AML-193 (cell line): ENCODE data around the gene KCNJ4.
"Not testable (repeated sequence)": the region's sequence is repeated elsewhere in the genome, so short reads cannot be mapped to it uniquely, and the experiment has no call there.

ENCODE experiments used
- DNase-seq, 2 experiments: peaks; one replicate each; lab custom pipeline; 2025; lab: John Stamatoyannopoulos, UW

KCNJ4 gene

DNA sequence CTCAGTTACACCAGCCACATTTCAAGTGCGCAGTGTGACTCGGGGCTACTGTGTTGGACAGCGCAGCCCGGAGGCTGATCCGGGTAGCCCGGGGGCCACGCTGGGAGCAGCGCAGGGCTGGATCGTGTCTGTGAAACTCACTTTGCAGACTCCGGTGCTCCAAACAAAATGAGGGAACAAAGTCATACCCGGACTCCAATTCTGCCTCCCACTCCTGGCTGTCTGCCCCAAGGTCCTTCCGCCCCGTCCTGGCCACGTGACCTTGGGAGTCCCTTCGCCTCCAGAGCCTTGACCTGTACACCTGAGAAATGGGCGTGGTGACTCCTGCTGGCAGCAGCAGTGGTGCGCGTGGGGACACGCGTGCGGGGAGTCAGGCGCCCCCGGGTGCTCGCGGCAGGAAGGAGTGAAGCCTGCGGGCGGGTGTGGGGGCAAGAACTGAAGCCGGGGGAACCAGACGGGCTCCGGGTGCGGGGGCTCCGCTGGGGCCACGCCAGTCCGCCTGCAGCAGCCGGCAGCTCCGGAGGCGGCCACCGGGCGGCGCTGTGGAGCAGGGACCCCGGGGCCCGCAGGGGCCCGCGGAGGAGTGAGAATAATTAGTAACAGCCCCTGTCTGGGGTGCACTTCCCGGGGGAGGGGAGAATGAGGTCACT, 42.4 kb downstream of the KCNJ4 start:
- no peak for DNase-seq

DNA sequence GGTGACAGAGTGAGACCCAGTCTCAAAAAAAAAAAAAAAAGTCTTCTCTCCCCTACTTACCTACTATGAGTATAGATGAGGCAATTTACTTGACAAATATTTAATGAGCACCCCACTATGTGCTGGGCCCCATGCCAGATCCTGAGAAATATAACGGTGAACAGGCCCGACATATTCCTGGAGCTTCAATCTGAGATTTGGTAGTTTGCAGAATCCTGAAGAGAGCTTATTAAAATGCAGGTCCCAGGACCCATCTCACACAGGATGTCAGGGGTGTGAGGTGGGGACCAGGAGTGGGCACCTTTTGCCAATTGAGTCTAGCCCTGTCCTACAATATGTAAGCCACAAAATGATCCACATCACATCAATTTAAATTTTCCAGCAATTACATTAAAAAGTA, 44.0 kb downstream of the KCNJ4 start:
- DNase-seq: no peak

DNA sequence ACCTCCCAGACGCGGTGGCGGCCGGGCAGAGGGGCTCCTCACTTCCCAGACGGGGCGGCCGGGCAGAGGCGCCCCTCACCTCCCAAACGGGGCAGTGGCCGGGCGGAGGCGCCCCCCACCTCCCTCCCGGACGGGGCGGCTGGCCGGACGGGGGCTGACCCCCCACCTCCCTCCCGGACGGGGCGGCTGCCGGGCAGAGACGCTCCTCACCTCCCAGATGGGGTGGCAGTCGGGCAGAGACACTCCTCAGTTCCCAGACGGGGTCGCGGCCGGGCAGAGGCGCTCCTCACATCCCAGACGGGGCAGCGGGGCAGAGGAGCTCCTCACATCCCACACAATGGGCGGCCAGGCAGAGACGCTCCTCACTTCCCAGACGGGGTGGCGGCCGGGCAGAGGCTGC, 45.1 kb downstream of the KCNJ4 start:
- DNase-seq: not testable (repeated sequence)

DNA sequence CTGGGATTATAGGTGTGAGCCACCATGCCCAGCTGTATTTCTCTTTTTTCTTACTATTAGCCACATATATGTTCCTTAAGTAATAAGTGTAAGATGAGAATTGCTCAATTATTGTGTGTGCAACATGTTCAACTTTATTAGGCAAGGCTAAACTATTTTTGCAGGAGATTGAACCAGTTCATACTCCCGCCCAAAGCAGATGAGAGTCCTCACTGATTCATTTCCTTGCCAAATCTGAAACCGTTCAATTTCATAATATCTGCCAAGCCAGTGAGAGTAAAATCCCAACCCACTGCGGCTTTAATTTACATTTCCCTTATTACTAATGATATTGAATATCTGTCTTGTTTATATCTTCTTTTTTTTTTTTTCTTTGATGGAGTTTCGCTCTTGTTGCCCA, 48.4 kb downstream of the KCNJ4 start:
- peak; percentile 71 to 80 for DNase-seq

DNA sequence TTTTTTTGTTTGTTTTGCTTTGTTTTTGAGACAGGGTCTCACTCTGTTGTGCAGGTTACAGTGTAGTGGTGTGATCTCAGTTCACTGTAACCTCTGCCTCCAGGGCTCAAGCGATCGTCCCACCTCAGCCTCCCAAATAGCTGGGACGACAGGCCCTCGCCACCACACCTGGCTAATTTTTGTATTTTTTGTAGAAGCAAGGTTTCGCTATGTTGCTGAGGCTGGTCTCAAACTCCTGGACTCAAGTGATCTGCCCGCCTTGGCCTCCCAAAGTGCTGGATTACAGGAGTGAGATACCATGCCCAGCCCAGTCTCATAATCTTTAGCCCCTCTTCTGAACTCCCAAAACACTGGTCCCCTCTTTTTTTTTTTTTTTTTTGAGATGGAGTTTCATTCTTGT, 50.6 kb downstream of the KCNJ4 start:
- DNase-seq: no peak

DNA sequence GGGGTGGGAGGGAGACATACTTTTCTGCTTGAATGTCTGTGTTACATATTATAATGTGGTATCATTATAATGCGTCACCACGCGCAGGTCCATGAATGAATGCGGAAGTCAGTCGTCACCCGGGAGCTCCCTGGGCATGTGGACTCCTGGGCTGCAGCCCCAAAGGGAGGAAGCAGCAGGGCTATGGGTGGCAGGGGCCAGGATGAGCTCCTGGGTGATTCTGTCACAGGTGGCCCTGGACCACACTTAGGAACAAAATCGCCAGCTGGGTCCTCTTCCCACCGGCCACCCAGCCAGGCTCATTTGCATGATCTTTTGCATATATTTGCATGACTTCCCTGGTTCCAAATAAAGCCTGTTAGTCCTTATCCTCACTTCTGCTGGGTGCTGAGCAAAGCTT, 51.2 kb downstream of the KCNJ4 start:
- DNase-seq: no peak

DNA sequence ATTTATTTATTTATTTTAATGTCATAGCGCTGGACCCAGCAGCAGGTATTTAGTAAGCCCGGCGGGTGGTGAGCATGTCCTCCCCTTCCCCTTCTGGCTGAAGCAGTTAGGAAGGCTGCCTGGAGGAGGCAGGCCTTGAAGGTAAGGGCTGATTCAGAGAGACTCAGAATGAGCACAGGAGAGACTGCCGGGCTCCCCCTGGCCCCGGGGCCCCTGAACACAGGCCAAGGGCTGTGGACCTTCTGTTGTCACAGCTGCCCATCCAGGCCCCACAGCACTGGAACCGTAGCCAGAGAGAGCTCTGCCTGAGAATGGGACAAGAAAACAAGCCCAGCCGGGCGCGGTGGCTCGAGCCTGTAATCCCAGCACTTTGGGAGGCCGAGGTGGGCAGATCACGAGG, 52.8 kb downstream of the KCNJ4 start:
- no peak for DNase-seq

DNA sequence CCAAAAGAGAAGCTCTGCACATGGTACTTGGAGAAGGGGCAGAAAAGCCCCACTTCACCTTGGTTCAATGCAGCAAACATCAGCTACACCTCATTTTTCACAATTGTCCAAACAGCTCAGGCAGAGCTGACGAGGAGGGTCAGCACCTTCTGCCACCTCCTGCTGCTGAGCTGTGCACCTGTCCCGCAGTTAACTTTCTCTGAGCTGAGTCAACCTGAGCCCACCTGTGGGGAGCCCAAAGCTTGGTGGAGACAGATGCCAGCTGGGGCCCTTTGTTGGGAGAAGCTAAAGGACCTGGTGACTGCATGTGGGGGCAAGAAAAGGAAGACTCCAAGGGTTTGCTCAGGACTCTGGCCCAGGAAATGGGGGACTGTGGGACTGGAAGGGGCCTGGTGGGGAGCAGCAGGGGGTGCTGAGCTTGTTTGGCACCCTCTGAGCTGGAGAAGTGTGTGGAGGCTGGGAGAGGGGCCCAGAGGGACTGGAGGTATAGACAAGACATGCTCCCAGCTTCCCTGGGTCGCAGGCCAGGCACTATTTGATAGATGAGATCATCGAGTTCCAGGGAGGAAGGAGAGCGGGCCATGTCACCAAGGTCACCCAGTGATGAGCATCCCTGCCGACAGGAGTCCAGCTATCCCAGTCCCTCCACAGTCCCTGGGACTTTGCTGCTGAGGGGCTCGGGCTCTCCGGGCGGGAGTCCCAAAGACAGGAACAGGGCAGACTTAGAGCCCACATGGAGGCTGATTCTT, 53.5 kb downstream of the KCNJ4 start:
- no peak for DNase-seq

DNA sequence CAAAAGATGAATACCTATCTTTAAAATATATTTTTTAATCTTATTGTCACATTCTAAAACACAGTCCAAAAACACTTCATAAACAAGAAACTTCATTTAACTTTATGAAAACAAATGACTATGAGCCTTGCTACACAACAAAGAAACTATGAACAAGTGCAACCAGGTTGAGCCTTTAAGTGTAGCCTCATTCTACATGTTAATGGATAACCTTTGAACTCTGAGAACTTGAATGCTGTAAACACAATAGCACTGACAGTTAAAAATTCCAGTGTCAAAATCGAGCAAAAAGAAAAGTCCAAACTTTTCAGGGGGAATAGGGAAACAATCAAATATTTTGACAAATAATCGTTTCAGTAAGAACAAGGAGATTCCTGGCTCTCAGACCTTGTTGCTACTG, 54.7 kb downstream of the KCNJ4 start:
- DNase-seq: not testable (repeated sequence)

DNA sequence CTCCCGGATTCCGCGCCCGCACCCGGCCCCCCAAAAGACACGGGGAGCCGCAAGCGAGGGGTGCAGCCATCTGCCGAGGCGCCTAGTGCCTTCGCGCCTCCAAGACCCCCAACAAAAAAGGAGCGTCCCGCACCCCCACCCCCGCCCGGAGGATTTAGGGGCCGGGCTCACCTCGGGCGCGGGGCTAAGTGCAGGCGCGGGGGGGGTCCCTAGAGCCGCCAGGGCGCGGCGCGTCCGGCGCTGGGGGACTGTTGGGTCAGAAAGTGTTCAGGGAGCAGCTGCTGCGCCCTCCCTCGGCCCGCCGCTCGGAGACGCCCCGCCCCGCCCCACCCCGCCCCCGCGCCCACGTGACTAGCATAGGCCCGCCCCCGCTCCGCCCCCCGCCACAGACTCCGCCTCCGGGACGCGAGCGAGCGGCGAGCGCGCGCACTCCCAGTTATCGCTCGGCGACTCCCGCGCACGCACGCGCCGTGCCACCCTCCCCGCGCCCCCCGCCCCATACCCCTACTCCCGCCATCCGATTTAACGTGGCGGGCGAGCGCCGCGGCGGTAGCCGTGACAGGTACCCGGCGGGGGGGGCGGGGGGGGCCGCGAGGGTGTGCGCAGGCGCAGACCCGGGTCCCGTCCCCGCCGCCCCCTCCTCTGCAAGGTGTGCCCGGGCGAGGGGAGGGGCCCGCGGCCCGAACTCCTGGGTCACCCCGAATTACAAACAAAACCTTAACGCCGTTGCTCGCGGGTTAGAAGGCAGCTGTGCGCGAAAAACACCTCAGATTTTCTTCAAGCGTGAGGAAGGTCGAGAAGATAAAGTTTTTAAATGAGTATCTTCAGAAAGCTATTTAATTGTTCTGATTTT, 56.2 kb downstream of the KCNJ4 start:
- peak; percentile 36 to 42 for DNase-seq

DNA sequence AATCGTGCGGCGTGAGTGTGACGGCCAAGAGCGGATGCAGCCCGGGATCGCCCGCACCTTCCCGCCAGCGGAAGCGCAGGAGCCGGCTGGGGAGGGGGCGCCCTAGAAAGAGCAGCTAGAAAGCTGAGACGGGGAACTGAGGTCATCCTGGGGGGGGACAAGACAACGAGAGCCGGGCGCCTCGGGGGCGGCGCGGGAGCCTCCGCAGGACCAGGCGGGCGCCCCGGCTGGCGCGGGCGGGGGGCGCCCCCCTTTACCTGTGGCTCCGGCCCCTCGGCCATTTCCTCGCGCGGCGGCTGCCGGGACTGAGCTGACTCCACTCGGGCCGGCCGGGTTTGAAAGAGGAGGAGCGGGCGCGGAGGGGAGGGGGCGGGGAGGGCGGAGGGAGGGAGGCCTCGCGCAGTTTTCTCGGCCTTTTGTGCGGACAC, 56.8 kb downstream of the KCNJ4 start:
- not testable (repeated sequence) for DNase-seq

DNA sequence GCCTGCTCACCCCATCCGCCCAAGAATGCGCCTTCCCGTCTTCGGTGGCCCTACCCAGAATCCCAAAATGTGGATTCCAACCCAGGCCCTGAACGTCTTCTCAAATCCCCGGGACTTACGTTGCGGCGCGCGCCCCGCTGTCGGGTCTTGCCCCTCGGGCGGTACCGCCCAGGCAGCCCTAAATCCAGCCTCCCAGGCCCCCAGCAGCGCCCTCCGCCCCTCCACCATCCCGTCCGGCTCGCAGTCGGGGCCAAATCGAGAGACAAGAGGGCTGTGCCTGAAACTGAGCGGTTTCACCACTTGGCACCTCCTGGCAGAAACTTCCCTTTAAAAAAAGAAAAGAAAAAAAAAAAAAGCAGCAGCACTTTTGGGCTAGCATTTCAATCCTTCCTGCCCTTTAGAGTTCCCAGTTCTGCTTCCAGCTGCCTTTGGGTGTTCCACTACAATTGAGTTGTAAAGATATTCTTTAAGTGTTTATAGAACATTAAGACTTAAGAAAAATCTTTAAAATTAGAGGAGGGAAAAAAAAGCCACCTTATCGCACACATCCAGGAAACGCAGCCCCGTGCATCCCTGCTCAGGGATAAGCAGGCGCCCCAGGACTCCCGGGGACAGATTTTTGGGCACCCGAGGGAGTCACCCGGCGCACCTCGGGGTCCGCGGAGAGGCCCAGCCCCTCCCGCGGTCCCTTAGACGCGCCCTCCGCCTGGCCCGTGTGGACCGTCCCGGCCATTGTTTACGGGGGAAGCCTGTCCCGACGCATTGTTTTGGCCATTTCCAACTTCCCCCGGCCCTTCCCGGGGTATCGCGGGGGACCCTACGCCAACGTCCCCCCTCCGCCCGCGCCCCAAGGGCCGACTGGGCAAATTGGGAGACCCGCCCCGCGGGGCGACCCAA, 57.6 kb downstream of the KCNJ4 start:
- peak in 1 of 2 experiments; percentile 7 for DNase-seq

DNA sequence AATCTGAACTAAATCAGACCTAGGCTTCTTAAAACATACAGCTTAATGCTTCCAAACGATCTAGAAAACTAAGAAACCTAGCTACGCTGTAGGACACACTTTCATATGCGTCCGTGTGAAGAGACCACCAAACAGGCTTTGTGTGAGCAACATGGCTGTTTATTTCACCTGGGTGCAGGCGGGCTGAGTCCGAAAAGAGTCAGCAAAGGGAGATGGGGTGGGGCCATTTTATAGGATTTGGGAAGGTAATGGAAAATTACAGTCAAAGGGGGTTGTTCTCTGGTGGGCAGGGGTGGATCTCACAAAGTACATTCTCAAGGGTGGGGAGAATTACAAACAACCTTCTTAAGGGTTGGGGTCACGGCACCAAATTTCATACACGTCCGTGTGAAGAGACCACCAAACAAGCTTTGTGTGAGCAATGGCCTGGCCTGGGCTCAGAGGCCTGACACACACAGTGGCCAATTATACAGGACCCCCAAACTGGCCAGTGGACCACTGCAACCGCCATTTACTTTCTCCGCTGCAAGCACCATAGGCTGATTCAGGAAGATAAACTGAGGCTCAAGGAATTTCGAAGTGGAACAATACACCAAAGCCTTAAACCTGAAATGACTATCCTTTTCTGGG, 58.4 kb downstream of the KCNJ4 start:
- DNase-seq: not testable (repeated sequence)

DNA sequence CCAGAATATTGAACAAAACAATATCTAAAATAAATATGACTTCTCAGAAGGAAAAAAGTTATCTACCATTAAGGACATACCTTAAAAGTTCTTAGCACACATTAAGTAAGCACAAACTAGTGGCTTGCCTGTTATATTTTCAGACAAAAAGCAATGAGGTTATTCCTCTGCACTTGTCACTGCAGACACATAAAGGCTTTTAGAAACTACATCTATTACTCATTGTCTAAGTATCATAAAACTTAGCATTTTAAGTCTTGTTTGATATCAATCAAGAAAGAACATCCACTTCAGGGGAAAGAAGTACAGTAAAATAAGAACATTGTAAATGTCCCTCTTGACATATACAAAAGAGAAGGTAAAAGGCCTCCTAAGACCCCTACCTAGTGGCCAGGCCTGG, 59.1 kb downstream of the KCNJ4 start:
- DNase-seq: not testable (repeated sequence)

DNA sequence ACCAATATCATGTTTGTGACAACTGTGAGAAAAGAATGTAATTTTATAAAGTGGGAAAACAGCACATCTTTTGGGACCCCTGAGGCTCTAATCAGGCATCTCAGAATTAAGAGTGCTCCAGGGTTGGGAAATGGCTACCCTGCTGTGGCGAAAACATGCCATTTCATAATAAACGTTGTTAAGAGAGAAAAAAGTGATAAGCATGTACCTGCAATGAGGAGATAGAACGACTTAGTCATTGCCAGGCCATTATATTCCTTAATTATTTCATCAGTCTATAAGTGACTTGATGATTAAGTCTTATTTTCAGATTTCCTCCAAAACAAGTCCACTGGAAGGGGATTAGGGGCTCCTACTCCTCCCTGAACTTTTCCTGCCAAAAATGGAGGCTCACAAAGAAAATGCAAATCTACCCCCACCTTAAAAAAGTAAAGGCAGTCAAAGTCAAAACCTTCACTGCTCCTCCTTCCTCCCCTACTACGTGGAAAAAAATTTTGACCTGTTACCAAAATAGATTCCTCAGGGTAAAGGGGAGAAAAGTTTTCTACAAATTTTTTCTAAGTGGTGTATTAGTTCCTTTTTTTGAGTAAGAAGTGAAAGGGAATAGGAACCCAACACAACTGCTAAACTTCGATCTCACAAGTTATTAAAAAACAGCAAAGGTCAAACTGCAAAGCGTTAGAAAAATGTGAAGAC, 59.9 kb downstream of the KCNJ4 start:
- DNase-seq: peak; percentile 14

DNA sequence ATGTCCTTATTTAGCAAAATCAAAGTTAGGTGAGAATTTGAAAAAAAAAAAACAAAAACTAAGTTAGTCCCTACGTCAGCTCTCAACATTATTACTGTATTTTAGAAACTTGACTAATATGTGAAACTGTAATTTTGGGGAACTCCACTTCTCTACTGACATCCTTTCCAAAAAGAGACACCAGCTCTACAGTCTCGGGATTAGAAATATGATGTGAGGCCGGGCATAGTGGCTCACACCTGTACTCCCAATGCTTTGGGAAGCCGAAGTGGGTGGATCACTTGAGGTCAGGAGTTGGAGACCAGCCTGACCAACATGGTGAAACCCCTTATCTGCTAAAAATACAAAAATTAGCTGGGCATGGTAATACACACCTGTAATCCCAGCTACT, 65.6 kb downstream of the KCNJ4 start:
- DNase-seq: not testable (repeated sequence)

DNA sequence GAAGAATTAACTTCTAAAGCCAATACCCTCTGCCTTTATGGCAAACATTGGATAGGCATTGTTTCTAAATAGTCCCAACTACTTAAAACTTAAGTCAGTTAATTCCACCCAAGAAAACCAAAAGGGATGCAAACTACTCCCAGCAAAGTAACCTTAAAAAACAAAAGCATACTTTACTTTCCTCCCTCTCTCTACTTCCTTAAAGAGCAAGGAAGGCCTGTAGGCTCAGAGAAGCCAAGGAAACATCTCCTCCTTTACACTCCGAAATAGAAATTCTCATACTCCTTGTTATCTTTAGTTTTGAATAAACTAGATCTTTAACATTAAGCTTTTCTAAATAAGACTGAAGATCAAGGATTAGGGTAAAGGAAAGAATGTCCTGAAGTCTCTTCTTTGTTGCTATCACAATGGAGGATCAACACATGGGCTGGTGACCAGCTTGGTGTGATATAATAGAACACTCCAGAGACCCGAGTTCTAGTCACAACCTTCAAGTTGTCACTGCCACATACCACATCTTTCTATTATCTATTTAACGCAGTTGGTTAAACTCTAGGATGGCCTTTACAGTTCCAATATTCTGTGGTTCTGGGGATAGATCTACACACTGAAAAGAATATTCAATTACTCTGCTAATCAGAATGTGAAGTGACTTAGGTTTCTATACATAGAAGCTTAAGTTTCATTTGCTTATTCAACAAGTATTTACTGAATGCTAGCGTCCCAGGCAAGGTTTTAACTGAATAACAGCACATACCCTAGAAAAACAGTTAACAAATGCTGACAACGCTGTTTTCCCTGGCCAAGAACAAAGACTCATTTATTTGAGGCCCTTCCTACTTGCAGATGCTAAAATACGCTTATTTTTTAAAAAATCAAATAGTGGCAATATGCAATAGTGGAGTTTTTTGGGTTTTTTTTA, 66.2 kb downstream of the KCNJ4 start:
- not testable (repeated sequence) for DNase-seq

DNA sequence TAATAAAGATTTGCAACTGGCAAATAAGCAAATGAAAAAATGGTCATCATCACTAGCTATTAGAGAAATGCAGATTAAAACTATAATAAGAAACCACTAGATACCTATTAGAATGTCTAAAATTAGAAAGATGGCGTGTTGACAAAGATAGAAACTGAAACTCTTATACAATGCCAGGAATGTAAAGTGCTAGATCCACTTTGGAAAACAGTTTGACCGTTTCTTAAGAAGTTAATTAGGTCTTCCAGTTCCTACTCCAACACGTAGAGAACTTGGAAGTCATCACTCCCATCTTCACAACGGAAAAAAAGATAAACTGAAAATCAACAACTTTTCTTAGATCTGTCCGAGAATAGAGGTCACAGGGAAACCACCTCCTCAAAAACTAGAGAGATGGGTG, 68.1 kb downstream of the KCNJ4 start:
- DNase-seq: not testable (repeated sequence)

DNA sequence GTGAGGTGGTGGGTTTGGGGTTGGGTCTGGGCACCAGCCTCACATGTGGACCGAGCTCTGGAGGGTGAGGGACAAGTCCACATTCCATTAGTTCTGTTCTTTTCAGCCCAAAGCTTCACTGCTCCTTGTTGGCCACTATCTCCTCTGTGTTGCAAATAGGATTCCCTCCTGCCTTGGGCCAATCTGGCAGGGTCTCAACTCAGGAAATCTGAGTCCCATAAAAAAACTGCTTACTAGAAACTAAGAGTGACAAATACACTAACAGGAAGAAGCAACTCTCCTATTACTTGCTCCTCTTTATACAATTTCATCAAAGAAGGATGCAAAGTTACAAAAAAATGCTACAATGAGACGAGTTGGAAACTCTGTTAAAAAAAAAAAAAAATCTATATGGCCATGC, 71.6 kb downstream of the KCNJ4 start:
- no peak for DNase-seq
